ENCODE data around the gene MAB21L4. TPM values are rescaled to one million over a fixed set of nuclear protein-coding genes. Genes with fewer than 3 reads are reported as not detected.

MAB21L4 gene
- total RNA-seq, 4 donors from 2014 or later, result 4.9 to 11.6 (median 9.8) TPM; not detected in 1

DNA sequence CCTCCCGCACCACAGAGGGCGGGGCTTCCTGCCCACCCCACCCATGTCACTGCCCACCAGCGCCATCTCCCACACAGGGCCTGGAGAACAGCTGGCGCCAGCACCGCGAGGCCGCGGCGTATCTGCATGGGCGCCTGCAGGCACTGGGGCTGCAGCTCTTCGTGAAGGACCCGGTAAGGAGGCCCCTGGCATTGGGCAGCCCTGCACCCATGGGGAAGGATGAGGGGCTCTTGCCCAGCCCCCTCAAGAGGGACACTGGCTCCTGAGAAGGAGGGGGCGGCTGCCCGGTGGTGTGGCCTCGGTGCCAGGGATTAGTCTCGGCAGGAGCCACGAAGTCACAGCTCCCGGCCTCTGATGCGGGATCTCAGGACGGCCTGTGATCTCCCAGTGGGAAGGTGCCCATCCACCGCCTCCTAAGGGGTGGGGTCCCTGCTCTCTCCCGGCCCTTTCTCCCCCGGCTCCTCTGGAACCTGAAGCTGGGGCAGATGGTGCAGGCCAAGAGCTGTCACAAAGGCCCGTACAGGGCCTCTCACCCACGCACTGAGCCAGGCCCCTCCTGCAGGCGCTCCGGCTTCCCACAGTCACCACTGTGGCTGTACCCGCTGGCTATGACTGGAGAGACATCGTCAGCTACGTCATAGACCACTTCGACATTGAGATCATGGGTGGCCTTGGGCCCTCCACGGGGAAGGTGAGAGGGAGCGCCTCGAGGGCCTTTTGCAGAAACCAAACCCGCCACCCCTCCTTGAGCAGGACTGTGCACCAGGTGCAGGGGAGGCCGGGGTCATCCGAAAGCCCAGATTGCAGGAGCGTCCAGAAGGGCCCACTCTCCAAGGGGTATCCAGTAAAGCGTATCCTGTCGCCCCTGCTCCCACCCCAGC, 18.3 kb downstream of the MAB21L4 start:
- Histone ChIP-seq H3K4me3 (no peak overlapping the region), H3K36me3 (no peaks in the 10 kb centered on the region), H3K27ac (no peak overlapping the region), H3K4me1 (peaks cover 20 to 37% (median 25%) of the 10 kb centered on the region in 4 donors), H3K9me3 (no peaks in the 10 kb centered on the region), H3K27me3 (no peaks in the 10 kb centered on the region)
- 87% methylated on average over 39 of the region's 40 CpGs; no CpG with 5 or more reads in 1 of the 2 donors for WGBS, 2 donors (ENCODE audit: low coverage in 1 of 2)
- DNase-seq, result no peak
- intact Hi-C loops (cut with DNase I; ENCODE audit: low total_unique reads) (no loop called here), in situ Hi-C loops (cut with MboI; ENCODE audit: low pct_ligation_motif_present in 1 of 4, low pct_unique_long_range_greater_than_20kb in 1 of 4, low sequenced_read_pairs in 3 of 4) (no loop called here)
- no peak for TF ChIP-seq EP300 (IDR thresholded peaks at IDR 0.05; ENCODE audit: low read depth)
- no peak for TF ChIP-seq POLR2AphosphoS5 (IDR thresholded peaks at IDR 0.05)
- TF ChIP-seq POLR2A (IDR thresholded peaks at IDR 0.05), result no peak
- TF ChIP-seq, protein P1, sequence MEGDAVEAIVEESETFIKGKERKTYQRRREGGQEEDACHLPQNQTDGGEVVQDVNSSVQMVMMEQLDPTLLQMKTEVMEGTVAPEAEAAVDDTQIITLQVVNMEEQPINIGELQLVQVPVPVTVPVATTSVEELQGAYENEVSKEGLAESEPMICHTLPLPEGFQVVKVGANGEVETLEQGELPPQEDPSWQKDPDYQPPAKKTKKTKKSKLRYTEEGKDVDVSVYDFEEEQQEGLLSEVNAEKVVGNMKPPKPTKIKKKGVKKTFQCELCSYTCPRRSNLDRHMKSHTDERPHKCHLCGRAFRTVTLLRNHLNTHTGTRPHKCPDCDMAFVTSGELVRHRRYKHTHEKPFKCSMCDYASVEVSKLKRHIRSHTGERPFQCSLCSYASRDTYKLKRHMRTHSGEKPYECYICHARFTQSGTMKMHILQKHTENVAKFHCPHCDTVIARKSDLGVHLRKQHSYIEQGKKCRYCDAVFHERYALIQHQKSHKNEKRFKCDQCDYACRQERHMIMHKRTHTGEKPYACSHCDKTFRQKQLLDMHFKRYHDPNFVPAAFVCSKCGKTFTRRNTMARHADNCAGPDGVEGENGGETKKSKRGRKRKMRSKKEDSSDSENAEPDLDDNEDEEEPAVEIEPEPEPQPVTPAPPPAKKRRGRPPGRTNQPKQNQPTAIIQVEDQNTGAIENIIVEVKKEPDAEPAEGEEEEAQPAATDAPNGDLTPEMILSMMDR (IDR thresholded peaks at IDR 0.05), result no peak

DNA sequence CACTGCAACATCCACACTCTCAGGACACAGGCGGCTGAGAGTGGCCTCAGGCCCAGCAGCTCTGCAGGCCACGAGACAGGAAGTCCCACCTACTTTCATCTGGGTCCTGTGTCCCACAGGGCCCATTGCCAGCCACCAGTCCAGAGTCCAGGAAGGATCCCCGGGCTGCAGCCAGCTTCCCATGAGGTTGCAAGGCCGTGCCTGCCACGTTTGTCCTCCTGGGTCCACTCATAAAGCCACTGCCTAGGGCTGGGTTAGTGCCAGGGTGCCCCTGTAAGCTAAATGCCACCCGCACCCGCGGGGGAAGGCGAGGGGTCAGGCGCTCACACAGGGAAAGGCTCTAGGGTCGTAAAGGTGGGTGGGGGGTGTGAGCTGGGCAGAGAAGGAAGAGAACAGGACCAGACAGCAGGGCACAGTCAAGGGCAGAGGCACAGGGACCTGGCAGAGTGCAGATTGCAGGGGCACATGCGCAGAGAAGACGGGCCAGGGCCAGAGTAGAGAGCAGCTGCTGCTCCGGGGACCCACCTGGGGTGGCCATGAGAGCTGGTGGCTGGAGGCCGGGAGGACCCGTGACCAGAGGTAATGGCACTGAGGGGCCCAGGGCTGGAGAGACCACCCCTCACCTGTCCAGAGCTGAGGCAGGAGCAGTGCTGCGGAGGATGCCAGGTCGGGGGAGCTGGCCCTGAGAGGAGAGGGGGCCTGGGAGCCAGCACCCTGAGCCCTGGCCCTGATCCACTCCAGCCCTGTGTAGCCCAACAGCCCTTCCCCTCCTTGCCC, 19.3 kb downstream of the MAB21L4 start:
- in situ Hi-C loops (cut with MboI; ENCODE audit: low pct_ligation_motif_present in 1 of 4, low pct_unique_long_range_greater_than_20kb in 1 of 4, low sequenced_read_pairs in 3 of 4) (no loop called here), intact Hi-C loops (cut with DNase I; ENCODE audit: low total_unique reads) (no loop called here)
- TF ChIP-seq POLR2AphosphoS5 (IDR thresholded peaks at IDR 0.05) (peak in 2 of 3 donors; percentile 31 to 49), EP300 (IDR thresholded peaks at IDR 0.05; ENCODE audit: low read depth) (no peak), POLR2A (IDR thresholded peaks at IDR 0.05) (peak; percentile 31)
- TF ChIP-seq, protein P1 (IDR thresholded peaks at IDR 0.05), result no peak
- Histone ChIP-seq H3K4me1 (peaks cover 20 to 37% (median 25%) of the 10 kb centered on the region in 4 donors), H3K27me3 (no peaks in the 10 kb centered on the region), H3K27ac (peak overlapping the region; percentile 50 to 66 (median 60)), H3K36me3 (no peaks in the 10 kb centered on the region), H3K4me3 (no peak overlapping the region), H3K9me3 (no peaks in the 10 kb centered on the region)
- peak; percentile 85 for DNase-seq
- 44% methylated on average over 18 of the region's 18 CpGs; no CpG with 5 or more reads in 1 of the 2 donors for WGBS, 2 donors (ENCODE audit: low coverage in 1 of 2)

DNA sequence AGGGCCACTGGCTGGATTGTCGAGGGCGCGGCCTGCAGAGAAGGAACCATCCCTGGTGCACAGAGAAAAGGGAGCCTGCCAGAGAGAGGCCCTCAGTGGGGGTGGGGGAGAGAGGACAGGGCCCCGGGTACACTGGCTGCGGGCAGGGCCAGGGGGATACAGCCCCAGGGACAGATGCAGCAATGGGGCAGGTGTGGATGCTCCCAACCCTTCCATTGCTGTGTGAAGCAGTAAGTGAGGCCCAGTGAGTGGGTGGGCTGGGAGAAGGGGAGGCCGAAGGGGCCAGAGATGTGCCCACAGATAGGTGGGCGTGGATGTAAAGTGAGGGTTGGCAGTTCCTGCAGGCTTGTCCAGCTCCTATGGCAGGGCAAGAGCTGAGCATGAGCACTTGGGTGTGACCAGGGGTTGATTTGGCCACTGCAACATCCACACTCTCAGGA, 19.9 kb downstream of the MAB21L4 start:
- no peak for DNase-seq
- intact Hi-C loops (cut with DNase I; ENCODE audit: low total_unique reads), result no loop called here
- WGBS, 2 donors (ENCODE audit: low coverage in 1 of 2), result 55% methylated on average over 7 of the region's 7 CpGs; no CpG with 5 or more reads in 1 of the 2 donors

More for the DNA sequence above, 19.9 kb downstream of the MAB21L4 start:
- TF ChIP-seq POLR2AphosphoS5 (IDR thresholded peaks at IDR 0.05), result no peak
- TF ChIP-seq, protein P1 (IDR thresholded peaks at IDR 0.05), result no peak
- no peak for TF ChIP-seq EP300 (IDR thresholded peaks at IDR 0.05; ENCODE audit: low read depth)
- no peak for TF ChIP-seq POLR2A (IDR thresholded peaks at IDR 0.05)
- peak overlapping the region in 3 of 4 donors; percentile 34 to 66 (median 66) for H3K27ac ChIP-seq
- no peaks in the 10 kb centered on the region for H3K27me3 ChIP-seq
- no peaks in the 10 kb centered on the region for H3K36me3 ChIP-seq
- no peaks in the 10 kb centered on the region for H3K9me3 ChIP-seq
- in situ Hi-C loops (cut with MboI; ENCODE audit: low pct_ligation_motif_present in 1 of 4, low pct_unique_long_range_greater_than_20kb in 1 of 4, low sequenced_read_pairs in 3 of 4), result no loop called here
- peaks cover 20 to 37% (median 25%) of the 10 kb centered on the region in 4 donors for H3K4me1 ChIP-seq
- H3K4me3 ChIP-seq, result no peak overlapping the region

All from transverse colon (tissue), 4 donors.